Measurements from ENCODE around the gene ARFGAP3.

ARFGAP3 gene, protein sequence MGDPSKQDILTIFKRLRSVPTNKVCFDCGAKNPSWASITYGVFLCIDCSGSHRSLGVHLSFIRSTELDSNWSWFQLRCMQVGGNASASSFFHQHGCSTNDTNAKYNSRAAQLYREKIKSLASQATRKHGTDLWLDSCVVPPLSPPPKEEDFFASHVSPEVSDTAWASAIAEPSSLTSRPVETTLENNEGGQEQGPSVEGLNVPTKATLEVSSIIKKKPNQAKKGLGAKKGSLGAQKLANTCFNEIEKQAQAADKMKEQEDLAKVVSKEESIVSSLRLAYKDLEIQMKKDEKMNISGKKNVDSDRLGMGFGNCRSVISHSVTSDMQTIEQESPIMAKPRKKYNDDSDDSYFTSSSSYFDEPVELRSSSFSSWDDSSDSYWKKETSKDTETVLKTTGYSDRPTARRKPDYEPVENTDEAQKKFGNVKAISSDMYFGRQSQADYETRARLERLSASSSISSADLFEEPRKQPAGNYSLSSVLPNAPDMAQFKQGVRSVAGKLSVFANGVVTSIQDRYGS

DNA sequence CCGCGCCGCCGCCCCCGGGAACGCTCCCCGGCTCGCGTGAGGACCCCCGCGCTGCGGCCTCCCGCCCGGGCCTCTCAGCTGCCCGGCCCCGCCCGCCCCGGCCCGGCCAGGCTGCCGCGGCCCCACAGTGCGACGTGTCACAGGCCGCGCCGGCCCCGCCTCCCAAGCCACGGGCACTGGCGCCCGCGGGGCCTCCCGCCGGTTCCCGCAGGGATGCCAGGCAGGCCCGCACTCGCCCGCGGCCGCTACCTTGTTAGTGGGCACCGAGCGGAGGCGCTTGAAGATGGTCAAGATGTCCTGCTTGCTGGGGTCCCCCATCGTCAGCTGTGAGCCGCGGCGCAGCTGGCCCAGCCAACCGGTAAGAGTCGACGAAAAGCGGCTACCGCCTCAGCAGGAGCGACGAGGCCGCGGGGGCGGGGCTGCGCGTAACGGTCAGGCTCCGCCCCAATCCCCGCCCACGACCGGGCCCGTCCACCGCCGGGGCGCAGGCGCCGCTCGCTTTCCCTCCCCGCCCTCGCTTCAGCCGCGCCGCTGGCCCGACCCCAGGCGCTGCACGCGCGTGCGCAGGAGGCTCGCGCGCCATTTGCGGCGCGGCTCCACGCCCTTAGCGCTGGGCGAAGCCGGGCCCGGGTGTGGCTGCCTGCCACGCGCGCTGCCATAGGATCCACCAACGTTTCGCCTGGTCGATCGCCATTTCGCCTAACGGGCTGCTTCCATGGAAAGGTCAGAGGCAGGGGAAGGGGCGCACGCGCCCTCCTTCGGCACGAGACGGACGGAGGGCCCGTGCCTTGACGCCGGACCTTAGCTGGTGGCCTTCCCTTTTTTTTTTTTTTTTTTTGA lies at the start of gene ARFGAP3:
Gene ARFGAP3 (minus strand): TSS at position 409 of the 840 bp plus-strand sequence. CDS start 91 bp downstream, at position 318.
- DNase-seq (ENCODE audit: low spot score): peak; percentile 87

DNA sequence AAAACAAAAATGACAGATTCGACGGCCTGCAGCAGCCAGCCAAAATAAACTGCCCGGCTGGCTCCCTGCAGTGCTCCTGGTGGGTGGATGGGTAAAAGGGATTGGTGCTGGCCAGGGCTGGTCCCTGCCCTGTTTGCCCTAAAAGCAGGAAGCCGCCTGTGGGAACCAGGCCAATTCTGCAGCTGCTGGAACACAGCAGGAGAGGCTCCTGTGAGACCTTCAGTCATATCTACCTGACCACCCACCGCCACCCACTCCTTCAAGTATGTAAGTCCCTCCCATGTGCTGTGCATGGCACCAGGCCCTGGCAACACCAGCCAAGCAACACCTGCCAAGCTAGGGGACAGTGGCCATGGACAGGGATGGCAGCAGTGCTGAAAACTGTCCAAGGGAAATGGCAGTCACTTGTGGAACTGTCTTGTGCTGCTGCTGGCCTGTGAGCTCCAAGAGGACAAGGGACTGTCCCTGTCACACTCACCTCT lies 48.7 kb upstream of the ARFGAP3 start:
- DNase-seq (ENCODE audit: low spot score): no peak

DNA sequence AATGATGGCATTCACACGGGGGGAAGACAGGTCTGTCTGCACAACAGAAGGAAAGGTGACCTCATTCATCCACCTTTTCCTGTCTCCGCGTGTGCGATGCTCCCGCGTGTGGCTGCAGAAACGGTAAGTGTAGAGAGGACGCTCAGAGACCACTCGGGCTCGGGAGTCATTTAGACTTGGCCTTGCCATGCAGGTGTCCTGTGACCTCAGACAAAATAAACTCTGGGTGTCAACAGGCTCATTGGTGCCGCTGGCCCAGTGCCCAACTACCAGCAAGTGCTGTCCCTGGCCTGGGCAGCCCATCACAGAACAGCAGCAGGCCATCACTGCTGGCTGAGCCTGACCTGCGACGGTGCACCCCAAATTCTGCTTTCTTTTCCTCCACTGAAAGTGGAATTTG lies 48.1 kb upstream of the ARFGAP3 start:
- DNase-seq (ENCODE audit: low spot score): no peak

DNA sequence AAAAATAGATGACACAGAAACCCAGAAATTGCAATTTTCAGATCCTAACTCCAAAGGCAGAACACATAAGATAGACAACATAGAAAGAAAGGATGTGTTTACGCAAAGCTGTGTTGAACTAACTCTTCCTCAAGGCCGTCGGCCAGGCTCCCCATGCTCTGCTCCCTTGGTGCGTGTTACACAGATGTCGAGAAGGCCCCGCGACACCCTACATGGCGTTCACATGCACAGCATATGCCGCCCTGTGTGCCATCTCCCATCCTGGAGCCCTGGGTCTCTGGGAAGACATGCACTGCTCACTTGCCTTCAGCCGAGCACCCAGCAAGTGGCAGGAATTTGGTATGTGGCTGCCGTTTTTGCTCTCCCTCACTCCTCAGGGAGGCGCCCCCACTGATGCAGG lies 47.0 kb upstream of the ARFGAP3 start:
- no peak for DNase-seq (ENCODE audit: low spot score)

DNA sequence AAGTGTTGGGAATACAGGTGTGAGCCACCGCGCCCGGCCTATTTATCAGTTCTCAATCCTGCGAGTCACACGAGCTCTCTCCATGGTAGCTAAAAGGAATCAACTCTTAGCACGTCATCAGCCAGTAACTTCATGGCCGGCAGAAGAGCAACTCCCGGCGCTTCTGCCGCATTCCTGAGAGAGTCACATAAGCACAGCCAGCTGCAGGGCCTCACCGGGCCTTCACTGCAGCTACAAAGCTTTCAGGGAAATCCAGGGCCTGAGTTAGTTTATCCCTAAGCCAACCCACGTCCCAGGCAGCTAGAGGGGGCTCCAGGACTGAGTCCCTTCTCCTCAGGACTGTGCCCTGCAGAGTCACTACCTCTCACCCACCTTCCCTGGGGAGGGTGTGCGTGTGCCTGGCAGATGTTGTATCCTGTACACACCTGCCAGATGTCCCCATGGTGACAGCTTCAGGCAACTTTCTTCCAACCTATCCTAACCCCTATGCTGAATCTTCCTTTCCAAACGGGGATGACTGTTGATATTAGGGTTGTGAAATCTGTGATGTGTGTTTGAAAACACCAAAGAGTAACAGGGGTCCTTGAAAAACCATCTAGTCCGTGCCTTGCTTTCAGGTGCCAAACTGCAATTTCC lies 45.9 kb upstream of the ARFGAP3 start:
- no peak for DNase-seq (ENCODE audit: low spot score)

DNA sequence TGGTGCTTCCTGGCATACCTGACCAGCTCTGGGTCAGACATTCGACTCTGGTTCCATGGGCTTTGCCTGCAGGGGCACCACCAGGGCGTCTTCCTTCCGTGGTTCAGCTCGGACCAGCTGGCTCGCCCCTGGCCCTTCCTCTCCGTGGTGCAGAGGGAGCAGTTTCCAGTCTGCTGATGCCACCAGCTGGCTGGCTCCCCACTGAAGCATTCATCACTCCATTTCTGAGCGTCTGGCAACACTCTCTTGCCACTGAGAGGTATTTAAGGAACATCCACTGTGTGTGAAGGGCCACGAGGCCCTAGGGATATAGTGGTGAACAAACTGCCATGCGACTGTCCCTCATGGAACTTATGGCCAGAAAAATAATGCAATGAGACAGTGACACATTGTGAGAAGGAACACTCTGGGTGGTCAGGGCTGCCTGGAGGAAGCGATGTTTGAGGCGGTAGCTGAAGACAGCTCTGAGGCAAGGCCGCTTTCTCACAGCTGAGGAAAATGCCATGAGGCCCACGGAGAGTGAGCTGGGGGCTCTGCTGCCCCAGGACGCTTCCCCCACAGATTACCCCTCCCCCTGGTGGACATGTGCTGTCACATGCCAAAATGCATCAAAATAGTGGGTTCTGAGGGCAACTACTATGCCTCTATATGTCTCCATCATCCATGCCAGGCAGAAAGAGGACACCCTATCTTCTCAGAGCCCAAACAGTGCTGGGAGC lies 44.9 kb upstream of the ARFGAP3 start:
- no peak for DNase-seq (ENCODE audit: low spot score)

DNA sequence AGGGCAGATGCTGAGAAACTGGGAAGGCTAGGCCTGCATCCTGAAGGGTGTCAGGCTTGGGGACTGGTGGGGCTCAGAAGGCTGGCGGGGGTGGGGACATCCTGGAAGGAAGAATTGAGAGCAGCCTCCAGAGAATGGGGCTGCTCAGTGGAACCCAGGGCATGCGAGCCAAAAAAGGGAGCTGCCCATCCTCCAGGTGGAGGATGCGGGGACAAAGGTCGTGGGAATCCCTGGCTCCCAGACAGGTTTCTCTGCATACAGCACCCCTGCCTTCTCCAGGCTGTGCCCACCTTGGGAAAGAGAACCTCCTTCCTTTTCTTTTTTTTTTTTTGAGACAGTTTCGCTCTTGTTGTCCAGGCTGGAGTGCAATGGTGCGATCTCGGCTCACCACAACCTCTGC lies 40.9 kb upstream of the ARFGAP3 start:
- DNase-seq (ENCODE audit: low spot score): no peak

DNA sequence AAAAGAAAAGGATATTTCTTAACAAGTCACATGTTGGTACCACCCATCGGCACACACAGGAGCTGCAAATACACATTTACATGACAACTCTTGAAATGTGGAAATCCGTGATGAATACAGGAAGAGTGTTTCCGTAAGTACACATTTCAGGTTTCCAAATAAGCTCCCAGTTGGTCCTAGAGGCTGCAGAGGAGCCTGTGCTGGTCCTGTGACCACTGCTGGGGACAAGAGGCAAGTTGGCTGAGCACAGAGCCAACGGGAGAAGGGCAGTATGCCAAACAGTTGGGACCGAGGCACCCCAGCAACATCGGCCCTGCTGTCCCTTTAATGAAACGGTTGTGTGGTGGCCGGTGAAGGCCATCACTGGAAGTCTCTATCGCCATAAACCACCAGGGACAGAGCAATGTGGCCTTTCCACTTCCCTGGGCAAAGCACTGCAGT lies 38.5 kb upstream of the ARFGAP3 start:
- no peak for DNase-seq (ENCODE audit: low spot score)

DNA sequence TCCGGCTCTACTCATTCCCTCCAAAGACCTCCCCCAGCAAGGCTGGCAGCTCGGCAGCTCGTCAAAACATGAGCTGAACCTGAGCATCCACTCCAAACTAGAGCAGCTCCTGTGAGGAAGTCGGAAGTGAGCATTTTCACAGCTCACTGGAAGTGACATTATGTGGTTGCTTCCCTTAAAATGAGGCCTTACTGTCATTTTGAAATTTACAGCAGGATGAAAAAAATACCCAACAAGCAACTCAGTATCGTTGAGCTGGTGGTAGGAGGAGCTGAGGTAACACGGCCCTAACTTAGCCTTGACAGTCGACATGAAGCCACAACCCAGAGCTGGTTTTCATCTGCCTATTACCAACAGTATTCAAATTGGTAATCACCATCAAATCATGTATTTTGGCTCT lies 38.0 kb upstream of the ARFGAP3 start:
- DNase-seq (ENCODE audit: low spot score): no peak

DNA sequence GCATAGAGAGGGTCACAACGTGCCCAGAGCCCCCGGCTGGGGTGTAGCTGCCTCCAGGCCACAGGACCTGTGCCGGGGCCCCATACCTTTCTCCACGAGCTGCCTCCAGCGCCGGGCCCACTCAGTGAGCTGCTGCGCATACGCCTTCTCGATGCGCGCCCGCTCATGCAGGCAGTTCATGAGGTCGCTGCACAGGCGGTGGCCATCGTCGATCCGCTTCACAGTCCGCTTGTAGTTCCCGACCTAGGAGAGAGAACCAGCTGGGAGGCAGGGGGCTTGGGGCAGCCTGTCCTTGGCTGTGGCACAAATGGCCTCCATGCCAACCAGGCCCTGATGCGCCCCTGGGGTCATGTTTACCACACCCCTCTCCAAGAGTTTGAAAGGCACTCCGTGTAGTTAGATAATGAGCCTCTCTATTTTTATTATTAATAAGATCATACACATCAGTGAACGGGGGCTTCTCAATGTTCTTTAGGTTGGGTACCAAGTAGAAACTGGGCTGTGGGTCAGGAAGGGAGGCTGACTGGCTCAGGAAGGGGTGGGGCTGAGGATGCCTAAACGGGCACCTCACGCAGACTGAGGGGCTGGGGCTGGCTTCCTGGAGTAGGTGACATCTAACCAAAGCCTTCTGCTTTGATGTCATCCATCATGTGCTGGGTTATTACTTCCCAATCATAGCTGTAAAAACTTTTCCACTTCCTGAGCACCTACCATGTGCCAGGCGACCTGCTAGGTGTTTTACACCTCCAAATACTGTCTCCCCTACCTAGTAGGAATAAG lies 36.5 kb upstream of the ARFGAP3 start:
- DNase-seq (ENCODE audit: low spot score): no peak

DNA sequence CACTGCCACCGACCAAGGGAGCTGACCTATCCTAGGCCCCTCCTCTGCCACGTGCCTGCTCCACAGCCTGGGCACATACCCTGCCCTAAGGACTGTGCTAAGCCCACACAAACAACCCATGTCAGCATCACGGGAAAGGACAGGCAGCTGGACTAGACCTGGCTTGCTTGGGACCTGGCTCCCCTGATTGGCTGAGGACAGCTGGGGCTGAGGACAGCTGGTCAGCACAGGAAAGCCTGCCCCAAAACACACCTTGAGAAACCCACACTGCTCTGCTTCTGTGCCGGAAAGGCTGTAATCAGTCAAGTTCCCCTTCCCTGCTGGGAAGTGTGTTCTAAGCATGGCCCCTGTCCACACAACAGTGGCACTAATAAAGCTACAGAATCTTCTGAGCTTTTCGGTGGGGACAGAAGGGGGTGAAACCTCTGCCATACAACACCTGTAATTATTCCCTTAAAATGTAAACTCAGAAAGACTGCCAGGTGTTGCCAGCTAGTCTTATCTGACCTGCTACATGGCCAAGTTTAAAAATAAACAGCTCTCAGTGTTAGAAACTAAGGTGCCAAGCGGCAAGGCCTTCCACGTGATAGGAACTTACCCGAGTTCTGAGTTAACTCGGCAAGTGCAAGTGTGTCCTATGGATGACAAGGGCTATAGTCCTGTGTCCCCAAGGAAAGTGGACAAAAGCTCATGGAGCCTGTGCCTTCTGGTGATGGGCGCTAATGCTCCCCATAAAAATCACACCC lies 35.7 kb upstream of the ARFGAP3 start:
- DNase-seq (ENCODE audit: low spot score): no peak

DNA sequence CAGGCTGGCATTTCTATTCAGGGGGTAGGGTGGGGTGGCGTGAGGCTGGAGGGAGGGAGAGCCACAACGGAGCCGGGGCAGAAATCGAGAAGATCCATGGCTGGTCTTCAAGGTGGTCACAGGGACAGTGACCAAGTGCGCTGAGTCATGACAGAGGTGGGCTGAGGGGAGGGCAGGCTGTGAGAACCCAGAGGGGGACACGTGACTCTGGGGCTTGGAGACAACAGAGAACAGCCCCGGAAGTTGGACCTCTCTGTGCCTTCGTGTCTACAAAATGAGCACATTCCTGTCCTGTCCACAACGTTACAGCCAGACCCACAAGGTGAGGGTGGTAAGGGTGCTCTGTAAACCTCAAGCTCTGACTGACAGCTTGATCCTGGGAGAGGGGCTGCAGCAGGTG lies 35.1 kb upstream of the ARFGAP3 start:
- no peak for DNase-seq (ENCODE audit: low spot score)

DNA sequence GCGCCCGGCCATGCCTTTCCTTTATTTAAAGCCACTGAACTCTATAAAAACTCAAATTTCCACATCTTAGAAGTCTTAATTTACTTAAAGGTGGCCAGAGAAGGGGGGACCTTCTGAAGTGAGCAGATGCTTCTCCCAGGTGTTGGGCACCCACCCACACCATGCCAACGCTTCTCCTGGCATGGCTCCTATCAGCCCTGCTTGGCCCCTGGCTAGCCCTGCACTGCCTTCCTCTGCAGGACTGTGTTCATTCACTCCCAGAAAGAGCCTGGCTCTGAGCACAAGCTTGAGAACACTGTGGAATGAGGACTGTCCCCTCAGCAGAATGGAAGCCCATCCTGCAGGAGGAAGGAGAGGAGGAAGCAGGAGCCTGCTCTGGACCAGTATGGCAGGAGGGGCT lies 34.6 kb upstream of the ARFGAP3 start:
- DNase-seq (ENCODE audit: low spot score): no peak

DNA sequence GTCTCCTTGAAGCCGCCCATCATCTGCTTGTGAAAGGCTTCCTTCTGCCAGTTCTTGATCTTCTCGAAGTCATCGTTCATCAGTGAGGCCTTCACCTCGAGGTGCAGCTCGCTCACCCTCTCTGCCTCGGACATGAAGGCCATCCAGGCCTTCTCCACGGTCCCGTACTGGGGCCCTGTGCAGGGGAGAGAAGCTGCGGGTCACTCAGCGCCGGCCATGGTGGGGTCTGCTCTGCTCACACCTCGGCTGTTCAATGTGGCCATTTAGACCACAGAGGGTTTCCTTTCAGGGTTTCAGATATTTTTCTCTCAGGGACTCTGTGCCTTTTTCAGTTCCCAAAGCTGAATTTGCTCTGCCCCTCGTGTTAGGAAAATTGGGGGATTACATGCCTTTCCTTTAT lies 33.9 kb upstream of the ARFGAP3 start:
- no peak for DNase-seq (ENCODE audit: low spot score)

DNA sequence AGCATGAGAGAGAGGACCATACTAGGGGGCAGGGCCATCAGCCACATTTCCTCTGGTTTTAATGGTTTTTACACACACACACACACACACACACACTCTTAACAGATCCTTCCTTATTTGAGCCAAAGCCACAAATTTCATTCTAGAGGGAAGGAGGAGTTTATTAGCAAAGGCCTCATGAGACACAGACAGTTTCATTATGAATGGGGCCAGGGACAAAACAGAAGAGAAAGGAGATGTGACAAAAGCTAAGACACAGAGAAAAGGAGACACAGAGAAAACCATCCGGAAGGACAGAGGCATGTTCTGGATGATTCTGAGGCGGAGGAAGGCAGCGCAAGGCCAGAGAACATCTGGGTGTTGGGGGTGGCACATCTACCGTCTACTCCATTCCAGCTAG lies 32.2 kb upstream of the ARFGAP3 start:
- no peak for DNase-seq (ENCODE audit: low spot score)

DNA sequence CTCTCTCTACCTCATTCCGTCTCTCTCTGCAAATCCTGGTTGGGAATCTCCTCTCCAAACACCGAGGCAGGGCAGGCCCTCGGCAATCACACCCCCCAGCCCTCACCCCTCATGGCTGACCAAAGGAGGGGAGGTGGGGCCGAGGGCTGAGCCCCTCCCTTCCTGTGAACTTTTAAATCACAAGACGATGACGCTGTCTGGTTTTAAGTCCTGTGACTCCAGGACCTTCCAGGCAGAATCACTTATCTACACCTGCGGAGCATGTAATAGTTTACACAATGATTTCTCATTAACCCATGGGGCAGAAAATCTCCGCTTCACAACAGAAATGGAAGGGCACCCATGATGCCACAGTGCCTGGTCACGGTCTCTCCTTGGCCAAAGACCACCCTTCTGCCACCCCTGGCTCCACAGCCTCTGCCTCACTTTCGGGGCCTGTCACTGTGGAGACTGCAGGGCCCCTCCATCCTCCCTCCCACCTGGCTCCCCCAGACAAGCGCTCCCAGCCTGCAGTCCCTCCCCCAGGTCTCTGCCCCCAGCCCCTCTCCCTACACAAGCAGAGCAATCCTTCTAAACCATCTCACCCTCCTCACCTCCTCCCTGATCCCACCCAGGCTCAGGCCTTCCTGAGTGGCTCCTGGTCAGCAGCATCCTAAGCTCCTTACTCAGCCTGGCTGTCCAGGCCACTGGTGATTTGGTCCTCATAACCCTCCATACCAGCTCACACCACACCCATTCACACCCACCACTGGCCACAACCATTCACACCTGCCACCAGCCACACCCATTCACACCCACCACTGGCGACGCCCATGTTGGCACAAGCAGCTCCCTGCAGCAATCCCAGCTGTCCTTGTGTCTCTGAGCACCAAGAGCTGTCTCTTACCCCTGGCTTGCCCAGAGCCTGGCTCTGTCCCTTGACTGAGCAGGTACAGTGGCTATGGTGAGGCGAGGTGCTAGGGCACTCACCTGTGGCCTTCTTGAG lies 30.7 kb upstream of the ARFGAP3 start:
- DNase-seq (ENCODE audit: low spot score): peak; percentile 70

DNA sequence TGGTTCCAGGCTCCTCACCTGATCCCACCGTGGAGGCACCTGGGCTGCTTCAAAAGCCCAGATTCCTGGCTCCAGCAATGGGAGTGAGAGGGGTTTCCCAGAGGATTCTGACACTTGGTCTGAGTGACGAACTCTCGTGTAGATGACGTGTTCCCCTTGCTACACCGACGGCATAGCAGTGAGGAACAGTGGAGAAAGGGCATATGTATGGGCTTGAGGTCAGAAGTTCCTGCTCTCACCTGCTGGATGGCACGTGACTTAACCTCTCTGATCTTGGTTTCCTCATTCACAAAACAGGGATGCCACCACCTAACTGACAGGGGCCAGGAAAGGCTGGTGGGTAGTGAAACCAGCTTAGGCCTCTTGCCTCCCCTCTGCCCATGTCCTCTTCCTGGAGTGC lies 30.0 kb upstream of the ARFGAP3 start:
- no peak for DNase-seq (ENCODE audit: low spot score)

DNA sequence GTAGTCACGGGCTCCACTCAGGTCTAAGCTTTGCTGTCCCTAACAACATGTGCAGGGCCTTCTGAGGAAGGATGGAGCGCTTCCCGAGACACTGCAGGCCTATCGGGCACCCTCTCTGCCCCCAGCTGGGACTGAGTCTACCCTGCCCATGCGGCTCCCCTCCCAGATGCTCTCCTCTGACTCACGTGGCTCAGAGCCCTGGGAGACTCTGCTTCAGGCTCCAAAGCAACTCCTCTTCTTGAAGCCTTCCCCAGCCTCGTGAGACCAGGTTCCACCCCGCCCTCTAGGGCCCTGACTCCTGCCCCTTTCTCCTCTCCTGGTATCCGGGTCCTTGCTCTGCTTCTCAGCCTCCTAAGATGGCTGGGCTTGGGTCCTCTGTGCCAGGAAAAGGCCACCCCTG lies 28.4 kb upstream of the ARFGAP3 start:
- no peak for DNase-seq (ENCODE audit: low spot score)
